LNCaP clone FGC (cell line): ENCODE results near the gene TSPOAP1.
A peak's percentile ranks its signal among the peaks of the same experiment; 100 is the strongest.

Experiments used
- DNase-seq: peaks from one replicate; pipeline ENCODE4 v3.0.0-alpha.2; 2011; ENCODE audit warnings: low read depth
- H3K4me3 ChIP-seq: 2 replicates; pipeline ENCODE4 v1.5.1; 2011; ENCODE audit warnings: mild to moderate bottlenecking, low read depth, low read length, control low read depth
- CTCF ChIP-seq: IDR thresholded peaks from 2 replicates; pipeline ENCODE4 v1.5.1; 2012; ENCODE audit warnings: mild to moderate bottlenecking; ENCODE audit not compliant: control insufficient read depth, insufficient read depth; ENCODE audit errors: extremely low read depth

TSPOAP1 gene

DNA sequence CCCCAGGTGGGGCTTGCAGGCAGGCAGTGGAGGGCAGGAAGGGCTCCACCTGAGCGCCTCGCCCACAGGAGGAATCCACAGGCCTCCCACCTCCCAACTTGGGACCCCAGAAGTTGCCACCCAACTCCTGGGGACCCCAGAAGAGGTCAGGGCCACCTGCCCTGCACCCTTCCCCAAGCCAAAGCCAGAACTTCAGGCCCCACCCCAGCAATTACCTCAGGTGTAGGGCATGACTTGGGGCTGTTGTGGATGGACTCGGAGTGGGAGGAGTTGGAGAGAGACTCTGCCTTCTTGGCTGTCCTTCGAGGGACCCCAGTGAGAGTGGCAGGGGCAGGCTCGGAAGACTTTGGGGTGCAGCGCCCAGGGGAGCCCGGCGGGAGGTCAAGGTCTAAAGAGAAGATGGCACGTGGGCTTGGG, 10.5 kb downstream of the TSPOAP1 start:
- TF ChIP-seq CTCF: no peak
- no peak for DNase-seq
- H3K4me3 ChIP-seq: no peak overlapping the region

DNA sequence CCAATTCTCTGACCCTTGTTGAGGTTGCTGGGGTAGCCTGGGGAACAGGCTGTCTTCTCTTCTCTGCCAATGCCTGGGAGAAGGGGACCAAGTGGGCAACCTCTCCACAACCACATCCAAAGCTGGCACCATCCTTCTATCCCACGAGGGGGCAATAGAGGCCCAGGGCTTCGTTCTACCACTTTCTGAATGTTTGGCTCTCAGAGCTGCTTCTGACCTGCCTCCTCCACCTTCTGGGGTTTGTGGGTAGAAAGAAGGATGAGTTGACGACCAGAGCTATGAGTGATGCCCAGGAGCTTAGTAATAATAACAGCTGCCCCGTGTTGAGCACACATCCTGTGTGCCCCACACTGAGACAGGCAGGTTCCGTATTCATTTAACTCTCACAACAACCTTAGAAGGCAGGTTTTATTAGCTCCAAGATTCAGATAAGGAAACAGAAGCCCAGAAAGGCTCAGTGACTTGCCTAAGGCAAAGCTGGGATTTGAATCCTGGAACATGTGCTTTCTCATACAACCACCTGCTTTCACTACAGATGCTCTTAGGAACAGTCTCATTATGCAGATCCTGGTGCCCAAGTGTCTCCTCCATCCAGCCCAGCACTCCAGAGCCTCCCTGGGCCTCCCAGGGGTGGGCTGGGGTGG, 11.1 kb downstream of the TSPOAP1 start:
- no peak overlapping the region for H3K4me3 ChIP-seq
- DNase-seq: peak; percentile 25
- TF ChIP-seq CTCF: peak; percentile 73

GRCh38 chr17:58316260-58316960, 12.2 kb downstream of the TSPOAP1 start:
- H3K4me3 ChIP-seq: no peak overlapping the region
- TF ChIP-seq CTCF: no peak
- DNase-seq: no peak

DNA sequence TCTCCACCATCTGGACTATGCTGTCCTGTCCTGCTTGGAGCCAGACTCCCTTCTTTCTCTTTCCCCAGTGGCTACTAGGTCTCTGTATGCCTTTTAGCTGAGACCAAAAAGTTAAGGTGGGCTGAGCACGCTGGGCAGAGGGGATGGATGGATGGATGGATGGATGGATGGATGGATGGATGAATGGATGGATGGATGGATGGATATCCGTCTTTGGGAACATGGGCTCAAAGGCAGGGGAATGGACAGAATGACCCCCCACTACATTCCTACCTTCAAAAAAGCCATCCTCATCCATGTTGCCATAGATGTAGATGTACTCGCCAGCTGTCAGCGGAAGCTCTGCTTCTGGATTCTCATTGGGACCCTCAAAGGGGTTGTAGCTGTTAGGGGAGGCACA, 12.8 kb downstream of the TSPOAP1 start:
- no peak for TF ChIP-seq CTCF
- H3K4me3 ChIP-seq: no peak overlapping the region
- no peak for DNase-seq

- no peak overlapping the region for H3K4me3 ChIP-seq
- no peak for DNase-seq
- no peak for TF ChIP-seq CTCF
Observed at GRCh38 chr17:58315281-58315711, 13.3 kb downstream of the TSPOAP1 start.

GRCh38 chr17:58314706-58315015, 13.9 kb downstream of the TSPOAP1 start:
- no peak for DNase-seq
- no peak overlapping the region for H3K4me3 ChIP-seq
- TF ChIP-seq CTCF: no peak
